ENCODE results near the gene KLHL18.

GRCh38 chr3:47340866-47341265, 58.1 kb downstream of the KLHL18 start:
- TF ChIP-seq L3MBTL2 (conservative IDR thresholded peaks at IDR 0.05): no peak
- no peak for TF ChIP-seq FOXA1 (IDR thresholded peaks at IDR 0.05)
- no peak for TF ChIP-seq FOXK2 (IDR thresholded peaks at IDR 0.05)
- TF ChIP-seq SP1 (IDR thresholded peaks at IDR 0.05): no peak
- no peak for TF ChIP-seq NFRKB (IDR thresholded peaks at IDR 0.05)
- TF ChIP-seq LEF1 (IDR thresholded peaks at IDR 0.05; ENCODE audit: borderline replicate concordance): no peak
- no peak for TF ChIP-seq ARNT (IDR thresholded peaks at IDR 0.05)
- TF ChIP-seq SUZ12 (IDR thresholded peaks at IDR 0.05): no peak
